Trophoblast cell (in vitro differentiated cells and primary cell): Measurements from ENCODE around the gene RGS9.

ENCODE experiments used
- DNase-seq, 2 donors: peaks; one replicate each; pipeline ENCODE4 v3.0.0-alpha.2; 2016
- H2AFZ ChIP-seq: 2 replicates; pipeline ENCODE4 v1.6.1; 2013; ENCODE audit warnings: low read length, moderate library complexity, mild to moderate bottlenecking; ENCODE audit not compliant: insufficient read depth, poor library complexity
- H2AK5ac ChIP-seq: 2 replicates; pipeline ENCODE4 v1.6.1; 2013; ENCODE audit warnings: mild to moderate bottlenecking, low read length
- H2BK120ac ChIP-seq: 2 replicates; pipeline ENCODE4 v1.6.1; 2013; ENCODE audit warnings: low read length, mild to moderate bottlenecking, moderate library complexity; ENCODE audit not compliant: insufficient read depth, poor library complexity
- H2BK12ac ChIP-seq: 2 replicates; pipeline ENCODE4 v1.6.1; 2013; ENCODE audit warnings: mild to moderate bottlenecking, low read length, moderate library complexity
- H2BK5ac ChIP-seq: 2 replicates; pipeline ENCODE4 v1.6.1; 2013; ENCODE audit warnings: low read length, low read depth, moderate library complexity, mild to moderate bottlenecking; ENCODE audit not compliant: poor library complexity
- H3K14ac ChIP-seq: 2 replicates; pipeline ENCODE4 v1.6.1; 2013; ENCODE audit warnings: mild to moderate bottlenecking, low read length
- H3K18ac ChIP-seq: 2 replicates; pipeline ENCODE4 v1.6.1; 2013; ENCODE audit warnings: mild to moderate bottlenecking, low read length
- H3K23ac ChIP-seq: 2 replicates; pipeline ENCODE4 v1.6.1; 2013; ENCODE audit warnings: low read length
- H3K27ac ChIP-seq: 2 replicates; pipeline ENCODE4 v1.5.1; 2013; ENCODE audit warnings: low read depth, mild to moderate bottlenecking, inconsistent platforms, low read length, moderate library complexity
- H3K27me3 ChIP-seq: 2 replicates; pipeline ENCODE4 v1.6.1; 2013; ENCODE audit warnings: inconsistent platforms, mild to moderate bottlenecking, low read length, moderate library complexity; ENCODE audit not compliant: insufficient read depth
- H3K36me3 ChIP-seq, 2 experiments: 1 replicate in 1 of 2; 2 replicates in 1 of 2; pipeline ENCODE4 v1.6.1; 2013; ENCODE audit warnings: low read length in 2 of 2, mild to moderate bottlenecking in 2 of 2, moderate library complexity in 1 of 2; ENCODE audit not compliant: insufficient read depth in 2 of 2, control insufficient read depth in 1 of 2
- H3K4ac ChIP-seq: 2 replicates; pipeline ENCODE4 v1.6.1; 2013; ENCODE audit warnings: low read depth, mild to moderate bottlenecking, low read length, moderate library complexity
- H3K4me1 ChIP-seq, 2 experiments: 1 replicate in 1 of 2; 2 replicates in 1 of 2; pipeline ENCODE4 v1.6.1; 2013; ENCODE audit warnings: low read length in 2 of 2, mild to moderate bottlenecking in 2 of 2, moderate library complexity in 1 of 2; ENCODE audit not compliant: insufficient read depth in 2 of 2, control insufficient read depth in 1 of 2
- H3K4me2 ChIP-seq: 2 replicates; pipeline ENCODE4 v1.6.1; 2013; ENCODE audit warnings: inconsistent platforms, mild to moderate bottlenecking, low read length, moderate library complexity
- H3K4me3 ChIP-seq: 2 replicates; pipeline ENCODE4 v1.5.1; 2013; ENCODE audit warnings: mild to moderate bottlenecking, low read depth, low read length, inconsistent platforms
- H3K79me1 ChIP-seq: one replicate; pipeline ENCODE4 v1.6.1; 2013; ENCODE audit warnings: low read length
- H3K79me2 ChIP-seq: 2 replicates; pipeline ENCODE4 v1.6.1; 2013; ENCODE audit warnings: low read length, mild to moderate bottlenecking; ENCODE audit not compliant: control insufficient read depth, insufficient read depth, poor library complexity
- H3K9ac ChIP-seq: 2 replicates; pipeline ENCODE4 v1.6.1; 2013; ENCODE audit warnings: mild to moderate bottlenecking, low read length
- H3K9me3 ChIP-seq: 2 replicates; pipeline ENCODE4 v1.6.1; 2013; ENCODE audit warnings: low read depth, mild to moderate bottlenecking, control low read depth, inconsistent platforms, low read length; ENCODE audit not compliant: insufficient read depth
- H4K12ac ChIP-seq: 2 replicates; pipeline ENCODE4 v1.6.1; 2013; ENCODE audit warnings: low read depth, mild to moderate bottlenecking, low read length, moderate library complexity
- H4K8ac ChIP-seq: 2 replicates; pipeline ENCODE4 v1.6.1; 2013; ENCODE audit warnings: low read depth, mild to moderate bottlenecking, low read length, moderate library complexity
- H4K91ac ChIP-seq: one replicate; pipeline ENCODE4 v1.6.1; 2013; ENCODE audit warnings: low read depth, mild to moderate bottlenecking, low read length, moderate library complexity
- WGBS: extraction: QIAGEN DNeasy Blood & Tissue Kit; methylation state at CpG from one replicate; pipeline ENCODE4 v1.1.7; 2013; ENCODE audit warnings: missing lambda C conversion rate; ENCODE audit not compliant: insufficient read length, insufficient coverage; ENCODE audit errors: extremely low coverage; 5-methylcytosine and 5-hydroxymethylcytosine counted together

The RGS9 gene

DNA sequence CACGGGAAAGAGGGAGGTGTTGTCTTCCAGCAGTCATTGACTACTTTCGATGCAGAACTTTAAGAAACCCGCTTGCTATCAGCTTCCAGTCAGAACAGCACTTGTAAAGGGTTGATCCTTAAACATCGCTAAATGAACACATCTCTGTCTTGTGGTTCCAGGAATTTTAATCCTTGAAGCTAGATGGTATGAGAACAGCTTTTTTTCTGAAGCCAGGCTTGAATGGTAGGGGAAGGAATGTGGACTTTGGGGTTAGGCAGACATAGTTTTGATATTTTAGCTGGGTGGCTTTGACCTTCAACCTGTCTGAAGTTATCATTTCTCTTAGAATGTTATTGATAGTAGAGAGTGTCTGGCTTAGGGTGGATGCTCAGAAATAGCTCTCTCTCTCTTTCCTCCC is 81.1 kb downstream of the RGS9 start:
- WGBS = no CpG with 5 or more reads among the region's 4 CpGs
- Histone ChIP-seq H3K4me1 (peaks cover 0 to 9% of the 10 kb centered on the region in 2 experiments), H3K9ac (no peak overlapping the region), H3K36me3 (no peaks in the 10 kb centered on the region), H4K8ac (no peak overlapping the region), H3K27me3 (no peaks in the 10 kb centered on the region), H2BK12ac (no peak overlapping the region), H3K23ac (no peak overlapping the region), H2AK5ac (no peak overlapping the region), H2BK5ac (no peak overlapping the region), H3K4me2 (no peak overlapping the region), H2BK120ac (no peak overlapping the region), H3K4me3 (no peak overlapping the region), H3K14ac (no peak overlapping the region), H3K4ac (no peak overlapping the region), H3K9me3 (no peaks in the 10 kb centered on the region), H4K12ac (no peak overlapping the region), H4K91ac (no peak overlapping the region), H3K79me1 (no peaks in the 10 kb centered on the region), H3K79me2 (no peaks in the 10 kb centered on the region), H2AFZ (no peak overlapping the region), H3K18ac (no peak overlapping the region), H3K27ac (no peak overlapping the region)
- no peak for DNase-seq

GRCh38 chr17:65219124-65219523 is 82.0 kb downstream of the RGS9 start:
- H3K4me2 ChIP-seq = no peak overlapping the region
- H3K9ac ChIP-seq = no peak overlapping the region
- H3K23ac ChIP-seq = no peak overlapping the region
- peaks cover 0 to 9% of the 10 kb centered on the region in 2 experiments for H3K4me1 ChIP-seq
- H2BK12ac ChIP-seq = no peak overlapping the region
- no peak overlapping the region for H2BK120ac ChIP-seq
- H3K14ac ChIP-seq = no peak overlapping the region
- WGBS = no CpG with 5 or more reads among the region's 3 CpGs
- H2BK5ac ChIP-seq = no peak overlapping the region
- DNase-seq = peak in 1 of 2 donors; percentile 15
- H4K8ac ChIP-seq = no peak overlapping the region
- H3K36me3 ChIP-seq = no peaks in the 10 kb centered on the region
- H3K9me3 ChIP-seq = no peaks in the 10 kb centered on the region
- H2AK5ac ChIP-seq = no peak overlapping the region
- H3K27ac ChIP-seq = no peak overlapping the region
- no peaks in the 10 kb centered on the region for H3K79me1 ChIP-seq
- H4K91ac ChIP-seq = no peak overlapping the region
- H3K18ac ChIP-seq = no peak overlapping the region
- H3K4me3 ChIP-seq = no peak overlapping the region
- no peaks in the 10 kb centered on the region for H3K79me2 ChIP-seq
- no peak overlapping the region for H3K4ac ChIP-seq
- no peaks in the 10 kb centered on the region for H3K27me3 ChIP-seq
- no peak overlapping the region for H4K12ac ChIP-seq
- H2AFZ ChIP-seq = no peak overlapping the region

GRCh38 chr17:65219707-65220106 is 82.5 kb downstream of the RGS9 start:
- Histone ChIP-seq H3K79me1 (no peaks in the 10 kb centered on the region), H3K18ac (no peak overlapping the region), H2BK5ac (no peak overlapping the region), H3K27ac (no peak overlapping the region), H3K9ac (no peak overlapping the region), H2AFZ (no peak overlapping the region), H3K9me3 (no peaks in the 10 kb centered on the region), H3K79me2 (no peaks in the 10 kb centered on the region), H3K4me1 (peaks cover 0 to 9% of the 10 kb centered on the region in 2 experiments), H3K14ac (no peak overlapping the region), H3K4me2 (no peak overlapping the region), H2AK5ac (no peak overlapping the region), H4K12ac (no peak overlapping the region), H2BK120ac (no peak overlapping the region), H3K23ac (no peak overlapping the region), H4K8ac (no peak overlapping the region), H3K4me3 (no peak overlapping the region), H4K91ac (no peak overlapping the region), H2BK12ac (no peak overlapping the region), H3K4ac (no peak overlapping the region), H3K27me3 (no peaks in the 10 kb centered on the region), H3K36me3 (no peaks in the 10 kb centered on the region)
- DNase-seq = no peak
- no CpG with 5 or more reads among the region's 3 CpGs for WGBS

- H3K14ac ChIP-seq = no peak overlapping the region
- no peak overlapping the region for H3K4me3 ChIP-seq
- no peak overlapping the region for H3K4me2 ChIP-seq
- no peak overlapping the region for H3K4ac ChIP-seq
- no peaks in the 10 kb centered on the region for H3K27me3 ChIP-seq
- H2AK5ac ChIP-seq = no peak overlapping the region
- H3K4me1 ChIP-seq = peaks cover 0 to 9% of the 10 kb centered on the region in 2 experiments
- no peaks in the 10 kb centered on the region for H3K79me1 ChIP-seq
- H2BK120ac ChIP-seq = no peak overlapping the region
- H4K12ac ChIP-seq = no peak overlapping the region
- no peak overlapping the region for H2BK12ac ChIP-seq
- no peaks in the 10 kb centered on the region for H3K36me3 ChIP-seq
- H3K9ac ChIP-seq = no peak overlapping the region
- no peak overlapping the region for H4K8ac ChIP-seq
- H3K23ac ChIP-seq = no peak overlapping the region
- no peaks in the 10 kb centered on the region for H3K9me3 ChIP-seq
- no peak overlapping the region for H4K91ac ChIP-seq
- no peak overlapping the region for H3K18ac ChIP-seq
- H2AFZ ChIP-seq = no peak overlapping the region
- DNase-seq = peak in 1 of 2 donors; percentile 51
- H3K79me2 ChIP-seq = no peaks in the 10 kb centered on the region
- H2BK5ac ChIP-seq = no peak overlapping the region
- H3K27ac ChIP-seq = no peak overlapping the region
- no CpG with 5 or more reads among the region's 1 CpG for WGBS
These were observed 83.6 kb downstream of the RGS9 start for GRCh38 chr17:65220732-65221131.
